Measurements from ENCODE around the gene PTPRD. TPM values are rescaled to one million over a fixed set of nuclear protein-coding genes. Genes with fewer than 3 reads are reported as not detected.

Gene PTPRD
- polyA plus RNA-seq, 1 donor, result 145 TPM

DNA sequence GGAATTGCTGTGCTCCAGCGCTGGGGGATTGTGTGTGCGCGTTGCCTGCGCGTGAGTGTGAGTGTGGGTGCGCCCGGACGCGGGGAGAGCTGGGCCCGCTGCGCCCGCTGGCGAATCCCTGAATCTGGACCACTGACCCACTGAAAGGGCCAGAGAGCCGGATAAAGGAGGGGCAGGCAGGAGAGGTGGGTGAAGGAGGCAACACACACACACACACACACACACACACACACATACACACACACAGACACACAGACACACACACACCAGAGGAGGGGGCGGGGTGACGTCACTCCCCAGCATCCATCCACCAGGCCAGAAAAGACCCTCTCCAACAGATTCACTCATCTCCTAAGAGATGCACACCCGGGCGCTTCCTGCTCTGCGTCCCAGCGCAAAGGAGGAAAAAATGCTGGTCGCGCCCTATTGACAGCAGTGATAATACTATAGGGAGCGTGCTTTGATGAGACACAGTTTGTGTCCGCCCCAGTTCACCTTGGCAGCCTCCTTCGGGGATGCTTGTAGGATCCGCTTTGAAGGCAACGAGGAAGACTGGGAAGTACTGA, 1754.1 kb downstream of the PTPRD start:
- no peak for DNase-seq

DNA sequence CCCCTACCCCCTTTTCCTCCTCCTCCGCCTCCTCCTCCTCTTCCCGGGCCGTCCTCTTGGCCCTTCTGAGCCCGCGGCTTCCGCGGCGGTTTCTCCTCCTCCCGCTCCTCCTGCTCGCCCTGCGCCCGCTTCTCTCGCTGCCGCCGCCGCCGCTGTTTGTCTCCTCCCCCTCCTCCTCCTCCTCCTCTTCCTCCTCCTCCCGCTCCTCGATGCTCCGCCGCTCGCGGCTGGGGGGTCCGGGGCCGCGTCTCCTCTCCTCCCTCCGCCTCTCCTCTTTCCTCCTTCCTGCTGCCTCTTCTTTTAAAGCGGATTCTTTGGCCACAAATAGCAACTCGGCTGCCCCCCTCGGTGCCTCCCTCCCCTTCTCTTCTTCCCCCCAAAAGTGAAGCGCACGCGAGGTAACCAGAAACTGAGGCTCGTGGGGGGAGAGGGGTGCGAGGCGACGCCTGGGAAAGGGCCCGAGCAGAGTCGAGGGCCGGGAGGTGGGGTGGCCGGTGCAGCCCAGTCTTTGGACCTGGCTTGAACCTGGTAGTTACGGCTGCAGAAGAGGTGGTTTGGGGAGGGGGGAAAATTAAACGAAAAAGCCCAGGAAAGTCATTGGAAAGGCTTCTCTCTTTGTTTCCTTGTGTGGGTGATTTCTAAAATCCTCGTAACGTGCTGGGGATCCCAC, 1754.7 kb downstream of the PTPRD start:
- peak; percentile 72 for DNase-seq

DNA sequence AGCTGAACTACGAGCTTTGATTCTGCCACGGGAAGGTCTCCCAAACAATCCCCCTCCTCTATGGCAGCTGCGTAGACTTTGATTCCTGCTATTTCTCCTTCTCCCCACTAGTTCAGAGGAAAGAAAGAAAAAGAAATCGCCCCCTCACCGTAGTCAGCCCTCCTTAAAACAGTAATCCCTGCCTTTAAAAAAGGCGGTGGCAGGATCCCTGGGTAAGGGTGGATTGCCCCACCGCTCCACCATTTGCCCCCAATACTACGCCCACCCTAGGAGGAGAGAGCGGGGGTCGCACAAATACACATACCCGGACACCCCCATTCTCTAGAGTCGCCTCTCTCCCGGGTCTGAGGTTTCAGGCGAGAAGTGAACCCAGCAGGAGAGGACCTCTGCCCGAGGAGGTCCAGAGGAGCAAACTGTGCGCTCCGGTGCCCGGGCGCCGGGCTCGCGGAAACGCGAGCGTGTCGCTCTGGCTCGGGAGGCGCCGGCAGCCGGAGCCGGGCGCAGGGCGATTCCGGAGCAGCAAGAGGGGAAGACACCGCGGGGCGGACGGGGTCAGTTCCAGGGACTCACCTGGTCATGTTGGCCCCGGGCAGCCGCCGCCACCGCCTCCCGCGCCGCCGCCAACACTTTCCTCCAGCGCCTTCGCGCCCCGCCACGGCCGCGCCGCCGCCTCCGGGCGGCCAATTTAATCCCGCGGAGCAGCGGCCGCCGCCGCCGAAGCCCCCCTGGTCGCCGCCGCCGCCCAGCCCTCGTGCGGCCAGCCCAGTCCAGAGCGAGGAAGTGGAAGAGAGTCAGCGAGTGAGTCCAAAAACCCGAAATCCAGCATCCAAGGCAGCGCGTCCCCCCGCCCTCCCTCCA, 1755.5 kb downstream of the PTPRD start:
- DNase-seq, result peak; percentile 50

DNA sequence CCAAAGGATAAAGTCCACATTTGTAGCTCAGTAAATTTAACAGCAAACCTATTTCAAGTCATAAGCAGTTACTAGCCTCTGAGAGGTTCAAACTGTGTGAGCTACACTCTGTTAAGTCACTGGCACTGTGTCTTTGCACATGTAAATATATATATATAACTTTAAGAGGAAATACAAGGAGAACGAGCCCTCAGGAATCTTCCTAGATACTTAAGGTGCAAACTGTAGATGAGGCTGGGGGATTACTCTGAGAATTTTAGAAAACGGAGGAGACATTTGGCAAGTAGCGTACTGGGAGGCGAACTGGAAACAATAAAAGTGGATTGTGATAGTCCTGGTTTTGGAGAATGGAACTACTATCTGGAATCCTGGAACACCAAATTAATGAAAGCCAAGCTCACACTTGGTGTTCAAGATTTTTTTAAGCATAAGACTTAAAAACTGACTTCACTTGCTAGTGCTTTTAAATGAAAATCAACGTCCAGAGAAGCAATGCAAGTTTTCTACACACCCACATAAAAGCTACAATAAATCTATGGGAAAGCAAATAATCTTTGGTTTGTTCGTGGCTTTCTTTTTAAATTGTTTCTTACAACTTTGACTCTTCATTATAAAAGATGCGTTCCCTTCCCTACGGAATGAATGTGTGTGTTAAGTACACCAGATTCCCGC, 1756.3 kb downstream of the PTPRD start:
- no peak for DNase-seq

DNA sequence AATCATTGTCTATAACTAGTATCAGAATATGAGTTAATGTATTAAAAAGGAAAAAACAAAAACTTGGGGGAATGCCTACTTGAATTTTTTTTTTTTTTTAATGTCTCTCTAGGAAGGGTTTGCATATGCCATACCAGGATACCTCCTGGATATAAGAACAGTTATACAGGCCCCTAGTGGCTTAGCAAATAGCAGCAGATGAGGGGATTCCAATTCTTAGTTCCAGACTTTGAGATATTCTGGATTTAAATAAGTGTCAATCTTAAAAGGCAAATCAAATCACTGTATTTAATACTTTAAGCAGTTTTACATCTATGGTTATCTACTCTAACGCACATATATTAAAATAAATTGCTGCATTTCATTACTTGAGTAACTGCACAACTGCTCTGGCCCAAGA, 1757.8 kb downstream of the PTPRD start:
- no peak for DNase-seq

DNA sequence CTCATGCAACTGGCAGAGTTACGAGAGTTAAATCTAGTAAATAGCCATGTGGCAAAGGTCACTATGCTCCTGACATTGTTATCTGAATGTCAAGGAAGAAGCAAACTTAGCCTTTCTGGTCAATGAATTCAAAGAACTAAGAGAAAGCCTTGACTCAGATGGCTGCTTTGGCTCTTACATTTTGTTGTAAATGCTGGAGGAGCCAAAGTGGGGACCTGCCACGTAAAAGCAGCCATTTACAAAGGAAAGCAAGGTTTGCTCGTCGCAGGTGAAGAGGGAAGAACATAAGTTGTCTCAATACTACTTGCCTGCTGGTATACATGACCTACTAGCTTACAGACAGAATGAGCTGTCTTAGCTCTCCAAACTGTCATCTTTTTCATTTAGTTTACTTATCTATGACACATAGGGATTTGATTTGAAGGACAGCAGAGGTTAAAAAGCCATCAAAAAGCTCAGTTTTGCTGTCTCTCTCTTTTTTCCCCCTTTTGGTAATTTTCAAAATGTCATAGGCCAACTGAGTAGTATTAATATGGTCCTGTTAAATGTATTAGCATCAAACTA, 1760.4 kb downstream of the PTPRD start:
- no peak for DNase-seq

DNA sequence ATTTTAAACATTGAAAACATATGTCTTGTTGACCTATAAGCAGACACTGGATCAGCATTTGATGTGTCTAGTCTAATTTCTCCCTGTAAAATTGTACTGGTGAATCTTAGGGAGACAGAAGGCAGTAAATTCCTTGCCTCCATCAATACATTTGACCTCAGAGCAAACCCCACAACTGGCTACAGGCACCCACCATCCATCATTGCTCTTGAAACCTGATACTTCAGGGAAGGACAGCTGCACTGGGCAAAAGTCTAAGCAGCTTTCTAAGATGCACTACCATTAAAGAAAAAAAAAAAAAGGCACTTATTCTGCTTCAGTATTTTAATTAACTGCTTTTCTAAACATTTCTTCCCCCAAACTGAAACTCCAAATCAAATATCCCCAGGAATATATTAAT, 1761.9 kb downstream of the PTPRD start:
- DNase-seq, result no peak

DNA sequence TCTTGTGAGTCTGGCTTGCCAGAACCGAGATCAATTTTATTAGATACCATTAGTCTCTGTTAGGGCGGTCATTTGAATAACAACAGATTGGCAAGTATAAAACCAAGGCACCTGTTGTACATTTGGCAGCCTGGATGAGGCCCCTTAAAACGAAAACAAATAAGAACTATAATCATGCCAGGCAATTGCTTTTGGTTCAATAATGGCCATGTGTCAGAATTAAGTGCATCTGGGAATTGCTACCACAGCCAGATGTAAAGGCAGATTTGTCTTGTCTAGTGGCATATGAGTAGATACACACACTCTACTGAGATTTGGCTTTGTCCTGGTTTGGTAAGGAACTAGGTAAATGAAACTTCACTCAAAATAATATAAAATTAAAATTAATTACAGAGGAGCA, 1767.0 kb downstream of the PTPRD start:
- no peak for DNase-seq

DNA sequence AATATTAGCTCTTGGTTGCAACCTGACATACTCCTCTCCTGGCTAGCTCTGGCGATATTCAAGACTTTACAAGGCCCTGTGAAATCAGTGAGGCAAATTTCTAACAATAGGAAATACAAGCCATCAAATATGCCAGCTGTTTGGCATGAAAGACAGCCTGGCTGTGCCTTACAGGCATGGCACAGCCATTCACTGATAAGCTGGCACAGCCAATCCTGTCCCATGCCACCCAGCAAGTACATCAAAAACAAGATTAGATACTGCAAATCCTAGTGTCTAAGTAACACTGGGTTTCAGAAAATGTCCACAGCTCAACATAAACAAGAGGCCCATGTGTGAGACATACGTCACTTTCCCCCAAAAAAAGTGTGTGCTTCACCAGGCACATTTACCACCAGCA, 1767.4 kb downstream of the PTPRD start:
- DNase-seq, result no peak

DNA sequence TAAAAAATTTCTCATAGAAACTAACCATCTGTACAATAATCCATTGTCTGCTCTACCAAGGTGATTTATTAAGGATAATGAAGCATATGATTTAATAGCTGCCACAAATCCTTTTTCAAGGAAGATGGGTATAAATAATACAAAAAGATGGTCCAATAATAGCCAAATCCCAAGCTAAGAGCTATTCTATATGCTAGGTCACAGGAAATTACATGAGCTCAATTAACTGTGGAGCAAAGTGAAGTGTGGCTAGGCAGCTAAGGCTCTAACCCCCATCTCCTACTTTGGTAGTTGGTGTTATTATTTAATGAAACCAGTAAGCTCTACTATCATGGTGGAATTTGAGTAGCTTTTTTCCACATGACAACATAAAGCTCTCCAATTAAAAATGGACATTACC, 1768.3 kb downstream of the PTPRD start:
- no peak for DNase-seq

DNA sequence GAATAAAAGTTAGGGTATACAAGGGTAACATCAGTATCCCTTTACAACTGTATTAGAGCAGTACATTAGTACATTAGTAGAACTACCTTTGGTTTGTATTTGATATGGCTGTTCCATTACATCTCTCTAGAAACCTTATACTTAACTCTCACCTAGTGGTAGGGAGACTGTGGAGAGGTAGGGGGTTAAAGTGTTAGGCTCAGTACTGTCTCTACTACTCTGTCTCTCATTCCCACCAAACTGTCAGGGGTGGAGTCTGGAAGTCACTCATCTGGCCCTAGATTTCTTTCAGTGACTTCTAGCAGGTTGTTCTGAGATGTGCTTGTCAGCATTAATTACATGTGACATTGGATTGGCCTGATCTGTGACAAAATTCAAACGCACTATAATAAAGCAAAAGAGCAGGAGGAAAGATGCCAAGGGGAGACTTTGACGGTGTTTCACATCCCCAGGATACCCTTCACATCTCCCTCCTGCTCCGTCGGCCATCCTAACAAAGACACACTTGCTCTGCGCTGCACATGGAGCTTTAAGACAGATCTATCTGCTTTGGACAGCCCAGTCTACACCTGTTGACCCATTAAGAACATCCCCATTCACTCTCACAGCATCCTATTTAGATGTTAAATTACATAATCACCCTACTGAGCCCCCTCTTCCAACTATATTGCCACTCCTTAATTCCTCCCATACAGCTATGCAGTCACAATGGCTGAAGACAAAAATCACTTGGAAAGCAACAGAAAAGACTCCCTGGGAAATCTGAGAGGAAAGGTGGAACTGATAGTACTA, 1770.2 kb downstream of the PTPRD start:
- DNase-seq, result no peak

DNA sequence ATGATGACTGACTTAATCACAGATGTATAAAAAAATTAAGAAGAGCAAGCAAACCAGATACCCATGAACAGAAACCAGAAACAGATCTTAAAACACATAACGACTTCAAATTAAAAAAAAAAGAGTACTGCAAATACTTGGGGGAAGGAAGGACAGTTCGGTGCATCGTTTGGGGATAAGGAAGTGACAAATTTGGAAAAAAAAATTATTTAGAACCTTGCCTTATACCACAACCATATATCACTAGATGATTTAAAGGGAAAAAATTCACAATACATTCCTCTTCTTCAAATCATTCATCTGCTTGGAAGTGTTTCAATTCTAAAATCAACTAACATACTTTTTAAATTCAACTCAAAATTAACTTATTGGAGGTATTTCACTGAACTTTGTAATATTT, 1774.7 kb downstream of the PTPRD start:
- no peak for DNase-seq

DNA sequence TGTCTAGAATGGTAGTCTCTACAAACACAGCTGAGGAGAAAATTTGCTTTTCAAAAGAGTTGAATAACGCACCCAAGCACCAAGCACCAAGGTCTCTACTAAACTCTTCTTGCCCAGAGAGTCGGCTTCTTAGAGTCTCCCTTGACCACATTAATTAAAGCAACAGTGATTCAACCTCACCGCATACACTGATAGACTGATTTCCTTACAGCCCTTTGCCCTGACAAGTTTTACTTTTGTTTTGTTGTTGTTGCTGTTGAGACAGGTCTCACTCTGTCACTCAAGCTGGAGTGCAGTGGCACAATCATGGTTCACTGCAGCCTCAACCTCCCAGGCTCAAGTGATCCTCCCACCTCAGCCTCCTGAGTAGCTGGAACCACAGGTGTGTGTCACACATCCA, 1777.5 kb downstream of the PTPRD start:
- no peak for DNase-seq

DNA sequence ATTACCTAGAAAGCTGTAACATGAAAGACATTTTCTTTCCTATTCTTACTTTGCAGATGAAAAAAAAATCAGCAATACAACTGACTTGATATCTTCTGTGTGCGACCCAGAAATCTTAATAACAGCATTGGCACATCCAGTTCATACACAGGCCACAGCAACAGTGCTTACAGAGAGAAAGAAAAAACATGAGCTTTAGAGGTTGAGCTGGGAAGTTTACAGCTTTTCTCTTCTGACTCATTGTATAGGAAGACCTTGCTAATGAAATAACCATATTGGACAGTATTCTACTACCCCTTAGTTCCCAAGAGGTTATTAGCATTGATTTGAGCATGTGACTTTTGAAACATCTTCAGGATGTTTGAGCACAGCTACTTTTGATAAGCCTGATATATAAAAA, 1779.8 kb downstream of the PTPRD start:
- no peak for DNase-seq

DNA sequence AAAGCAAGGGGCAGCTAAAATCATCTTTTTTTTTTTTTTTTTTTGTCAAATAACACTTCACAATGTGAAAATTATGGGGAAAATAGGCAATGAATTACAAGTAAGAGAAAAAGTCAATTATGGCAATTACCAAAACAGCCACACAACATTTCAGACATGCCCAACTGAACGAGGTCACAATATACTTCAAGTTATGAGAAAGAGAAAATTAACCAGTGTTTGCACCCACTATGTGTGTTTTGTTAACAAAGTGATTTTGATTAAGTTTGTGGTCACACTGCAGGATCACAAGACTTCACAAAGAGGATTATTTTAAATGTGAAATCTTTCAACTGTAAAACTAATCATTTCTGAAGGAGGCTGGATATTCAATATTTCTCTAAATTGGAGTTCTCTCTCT, 1780.4 kb downstream of the PTPRD start:
- no peak for DNase-seq

DNA sequence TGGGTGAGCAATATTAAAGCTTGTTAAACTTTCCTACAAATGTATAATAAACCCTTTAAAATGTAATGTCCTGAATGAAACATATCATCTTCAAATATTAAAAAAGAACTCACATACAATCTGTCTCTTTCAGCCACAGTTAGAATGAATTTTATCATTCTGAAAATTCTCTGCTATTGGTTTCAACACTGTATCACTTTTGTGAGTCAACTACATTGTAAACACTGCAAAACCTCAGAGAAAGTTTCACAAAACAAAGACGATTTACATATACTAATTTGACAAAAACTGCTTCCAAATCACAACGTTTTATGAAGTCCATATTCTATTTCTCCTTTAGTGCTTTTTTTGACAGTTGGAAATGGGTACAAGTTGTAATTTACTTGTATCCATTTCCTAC, 1781.2 kb downstream of the PTPRD start:
- DNase-seq, result no peak

DNA sequence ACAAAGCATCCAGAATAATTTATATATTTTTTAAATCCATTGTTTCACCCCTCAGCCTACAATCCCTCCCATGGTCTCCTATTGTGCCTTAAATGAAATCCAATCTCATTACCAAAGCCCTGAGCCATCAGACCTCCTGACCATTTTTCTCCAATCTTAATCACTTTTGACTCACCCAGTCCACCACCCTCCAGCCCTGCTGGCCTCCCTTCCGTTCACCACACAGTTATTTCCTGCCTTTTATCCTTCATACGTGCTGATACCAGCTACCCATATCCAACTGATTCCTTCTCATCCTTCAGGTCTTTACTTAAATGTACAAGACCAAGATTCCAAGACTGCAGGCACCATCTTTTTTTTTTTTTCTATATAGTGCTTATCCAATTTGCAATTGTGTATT, 1786.5 kb downstream of the PTPRD start:
- no peak for DNase-seq

DNA sequence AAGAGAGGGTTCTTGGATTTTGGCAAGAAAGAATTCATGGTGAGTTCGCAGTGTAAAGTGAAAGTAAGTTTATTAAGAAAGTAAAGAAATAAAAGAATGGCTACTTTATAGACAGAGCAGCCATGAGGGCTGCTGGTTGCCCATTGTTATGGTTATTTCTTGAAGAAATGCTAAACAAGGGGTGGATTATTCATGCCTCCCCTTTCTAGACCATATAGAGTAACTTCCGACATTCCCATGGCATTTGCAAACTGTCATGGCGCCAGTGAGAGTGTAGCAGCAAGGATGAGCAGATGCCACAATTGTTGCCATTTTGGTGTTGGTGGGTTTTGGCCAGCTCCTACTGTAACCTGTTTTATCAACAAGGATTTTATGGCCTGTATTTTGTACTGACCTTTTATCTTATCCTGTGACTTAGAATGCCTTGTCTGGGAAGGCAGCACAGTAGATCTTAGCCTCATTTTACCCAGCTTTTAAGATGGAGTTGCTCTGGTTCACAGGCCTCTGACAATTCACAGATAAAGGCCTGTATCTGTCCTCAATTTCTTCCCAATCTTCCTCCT, 1787.1 kb downstream of the PTPRD start:
- DNase-seq, result no peak

DNA sequence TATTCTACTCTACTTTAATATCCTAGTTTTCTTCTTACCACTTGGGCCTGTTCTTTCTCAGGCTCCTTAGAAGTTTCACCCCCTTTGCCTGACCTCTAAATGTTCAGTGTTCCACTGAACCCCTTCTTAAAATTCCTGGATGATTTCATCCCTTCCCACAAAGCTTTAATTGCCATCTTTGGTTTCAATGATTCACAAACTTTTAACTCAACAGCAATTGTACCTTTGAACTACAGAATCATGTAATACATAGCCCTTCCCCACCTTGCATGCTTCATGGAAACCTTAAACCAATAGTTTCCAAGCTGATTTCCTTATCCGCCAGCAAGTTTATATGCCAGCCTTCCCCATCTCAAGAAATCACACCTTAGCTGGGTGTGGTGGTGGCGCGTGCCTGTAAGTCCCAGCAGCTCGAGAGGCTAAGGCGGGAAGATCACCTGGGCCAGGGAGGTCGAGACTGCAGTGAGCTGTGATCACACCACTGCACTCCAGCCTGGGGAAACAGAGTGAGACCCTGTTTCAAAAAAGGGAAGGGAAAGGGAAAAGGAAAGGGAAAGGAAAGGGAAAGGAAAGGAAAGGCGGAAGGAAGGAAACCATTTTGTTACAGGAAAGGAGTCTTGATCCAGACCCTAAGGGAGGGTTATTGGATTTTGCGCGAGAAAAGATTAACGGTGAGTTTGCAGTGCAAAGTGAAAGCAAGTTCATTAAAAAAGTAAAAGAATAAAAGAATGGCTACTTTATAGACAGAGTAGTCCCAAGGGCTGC, 1789.5 kb downstream of the PTPRD start:
- no peak for DNase-seq

DNA sequence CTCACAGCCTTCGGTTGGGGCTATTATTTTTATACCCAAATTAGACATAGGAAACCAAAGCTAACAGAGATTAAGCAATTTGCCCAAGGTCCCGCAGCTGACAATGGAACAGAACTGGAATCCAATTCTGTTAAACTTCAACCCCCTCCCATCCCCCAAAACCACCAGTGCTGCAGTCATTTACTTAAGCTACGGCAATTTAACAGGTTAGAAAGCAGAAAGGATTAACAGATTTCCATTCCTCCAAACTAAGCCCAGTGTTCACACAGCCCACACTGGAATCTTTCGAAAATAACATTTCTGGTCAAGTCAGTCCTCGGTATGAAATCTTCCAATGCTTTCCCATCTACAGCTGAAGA, 1790.2 kb downstream of the PTPRD start:
- DNase-seq, result no peak

All from left kidney (tissue), 2 donors.